Common myeloid progenitor, CD34-positive (primary cell): Measurements from ENCODE around the gene SIGMAR1.
A peak's percentile ranks its signal among the peaks of the same experiment; 100 is the strongest.

ENCODE experiments used
- CTCF ChIA-PET: fragments of 350-600 bp; sonication (Branson Sonifier 250); formaldehyde crosslinking; loops from one replicate; lab custom pipeline; 2021; ENCODE audit warnings: antibody characterized with exemption; lab: Charles Lee
- POLR2A ChIA-PET: fragments of 350-600 bp; sonication (Branson Sonifier 250); formaldehyde crosslinking; loops from one replicate; lab custom pipeline; 2021; ENCODE audit warnings: antibody characterized with exemption; lab: Charles Lee
- DNase-seq, 3 donors: peaks; one replicate each; pipeline versions ENCODE4 v3.0.0 to v3.0.0-alpha.2; 2013
- H3K27ac ChIP-seq, 2 experiments: 1 replicate in 1 of 2; 2 replicates in 1 of 2; pipeline ENCODE4 v1.7.0; 2013; ENCODE audit warnings: inconsistent platforms in 2 of 2, low read length in 2 of 2, mild to moderate bottlenecking in 2 of 2, low read depth in 1 of 2, moderate library complexity in 1 of 2; ENCODE audit not compliant: severe bottlenecking in 2 of 2, insufficient read depth in 1 of 2, poor library complexity in 1 of 2
- H3K27me3 ChIP-seq, 5 experiments: replicated peaks in 2 of 5; 1 replicate in 3 of 5; 2 replicates in 2 of 5; pipeline versions ENCODE4 v1.6.1 to v1.7.0; 2013; ENCODE audit warnings: low read length in 4 of 5, mild to moderate bottlenecking in 2 of 5, moderate library complexity in 2 of 5, inconsistent platforms in 1 of 5; ENCODE audit not compliant: insufficient read depth in 5 of 5, control insufficient read depth in 4 of 5
- H3K36me3 ChIP-seq, 4 experiments: 1 replicate in 2 of 4; 2 replicates in 2 of 4; pipeline versions ENCODE4 v1.6.1 to v1.7.0; 2013; ENCODE audit warnings: low read length in 3 of 4, control low read depth in 1 of 4, mild to moderate bottlenecking in 1 of 4; ENCODE audit not compliant: control insufficient read depth in 4 of 4, insufficient read depth in 4 of 4
- H3K4me1 ChIP-seq, 4 experiments: 1 replicate in 3 of 4; 2 replicates in 1 of 4; pipeline versions ENCODE4 v1.6.1 to v1.7.1; 2013; ENCODE audit warnings: low read length in 3 of 4, mild to moderate bottlenecking in 3 of 4, control low read depth in 1 of 4, inconsistent platforms in 1 of 4, moderate library complexity in 1 of 4; ENCODE audit not compliant: control insufficient read depth in 4 of 4, insufficient read depth in 4 of 4; ENCODE audit errors: control extremely low read depth in 1 of 4
- H3K4me3 ChIP-seq, 7 experiments: 1 replicate in 4 of 7; 2 replicates in 3 of 7; pipeline versions ENCODE4 v1.5.1 to v1.7.0; 2013; ENCODE audit warnings: mild to moderate bottlenecking in 7 of 7, low read length in 6 of 7, moderate library complexity in 6 of 7, inconsistent platforms in 2 of 7, low read depth in 2 of 7, control low read depth in 1 of 7; ENCODE audit not compliant: insufficient read depth in 4 of 7, control insufficient read depth in 1 of 7; ENCODE audit errors: extremely low read depth in 1 of 7
- H3K9me3 ChIP-seq, 5 experiments: 1 replicate in 4 of 5; 2 replicates in 1 of 5; pipeline versions ENCODE4 v1.6.1 to v1.7.1; 2013; ENCODE audit warnings: low read length in 4 of 5, mild to moderate bottlenecking in 2 of 5, inconsistent platforms in 1 of 5, low read depth in 1 of 5, moderate library complexity in 1 of 5; ENCODE audit not compliant: control insufficient read depth in 4 of 5, insufficient read depth in 2 of 5; ENCODE audit errors: control extremely low read depth in 1 of 5
- WGBS: methylation state at CpG from one replicate; pipeline ENCODE4 v1.1.5; 2013; ENCODE audit not compliant: insufficient coverage; 5-methylcytosine and 5-hydroxymethylcytosine counted together

Gene SIGMAR1

DNA sequence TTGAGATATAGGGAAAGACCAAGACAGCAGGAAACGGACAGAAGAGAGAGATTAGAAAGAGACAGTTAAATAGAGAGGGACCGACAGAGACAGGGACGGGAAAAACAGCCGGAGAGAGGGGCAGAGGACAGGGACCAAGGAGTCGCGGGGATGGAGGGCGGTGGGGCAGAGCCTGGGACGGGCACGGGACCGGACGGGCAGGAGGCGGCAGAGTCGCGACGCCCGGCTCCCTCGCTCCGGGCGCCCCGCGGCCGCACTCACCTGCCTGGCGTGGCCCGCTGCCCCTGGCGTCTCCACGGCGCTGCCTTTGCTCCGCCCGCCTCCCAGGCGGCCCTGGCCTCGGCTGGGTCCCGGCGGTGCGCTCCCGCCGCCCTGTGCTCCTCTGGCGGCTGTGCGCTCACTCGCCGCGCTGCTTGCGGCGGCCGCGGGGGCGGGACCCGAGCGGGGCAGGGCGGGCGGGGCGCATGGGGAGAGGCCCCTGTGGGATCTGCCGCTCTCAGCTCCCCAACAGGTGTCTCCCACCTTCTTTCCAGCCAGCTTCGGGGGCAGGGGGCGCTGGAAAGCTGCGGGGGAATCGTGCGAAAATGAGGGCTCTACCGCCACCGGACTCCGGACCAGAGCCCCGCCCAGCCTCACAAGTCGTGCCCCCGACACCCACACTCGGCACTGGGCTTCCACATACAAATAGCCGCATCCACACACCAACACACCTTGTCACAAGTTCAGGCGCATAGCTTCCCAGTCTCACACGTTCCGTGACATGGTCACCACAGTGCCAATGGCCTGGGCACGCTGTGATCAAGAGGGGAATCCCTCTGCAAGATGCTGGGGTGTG, 8.7 kb downstream of the SIGMAR1 start, which contains the start of gene ARID3C:
Gene ARID3C (minus strand): TSS at position 411 of the 835 bp plus-strand sequence. CDS start 1,052 bp downstream, outside the sequence.
- H3K9me3 ChIP-seq = no peaks in the 10 kb centered on the region
- POLR2A ChIA-PET = no interaction called here
- peak within 1 kb of the TSS in 6 of 7 experiments; percentile 23 to 66 (median 46) for H3K4me3 ChIP-seq
- H3K36me3 ChIP-seq = no peaks in the 10 kb centered on the region
- H3K27me3 ChIP-seq = peaks cover 11 to 76% (median 39%) of the 10 kb centered on the region in 5 experiments
- peak in 2 of 3 donors; percentile 33 to 42 for DNase-seq
- H3K27ac ChIP-seq = no peak within 1 kb of the TSS
- 2% methylated on average over 51 of the region's 69 CpGs for WGBS
- CTCF ChIA-PET = interaction anchor here (0.5 to 10.7 kb wide), 5 partner anchors 9 to 27 kb away, joined by 4 to 293 read pairs (median 5); partner anchors contain the start of genes DCTN3, RPP25L and SIGMAR1
- H3K4me1 ChIP-seq = peaks cover 0 to 19% (median 8%) of the 10 kb centered on the region in 4 experiments

DNA sequence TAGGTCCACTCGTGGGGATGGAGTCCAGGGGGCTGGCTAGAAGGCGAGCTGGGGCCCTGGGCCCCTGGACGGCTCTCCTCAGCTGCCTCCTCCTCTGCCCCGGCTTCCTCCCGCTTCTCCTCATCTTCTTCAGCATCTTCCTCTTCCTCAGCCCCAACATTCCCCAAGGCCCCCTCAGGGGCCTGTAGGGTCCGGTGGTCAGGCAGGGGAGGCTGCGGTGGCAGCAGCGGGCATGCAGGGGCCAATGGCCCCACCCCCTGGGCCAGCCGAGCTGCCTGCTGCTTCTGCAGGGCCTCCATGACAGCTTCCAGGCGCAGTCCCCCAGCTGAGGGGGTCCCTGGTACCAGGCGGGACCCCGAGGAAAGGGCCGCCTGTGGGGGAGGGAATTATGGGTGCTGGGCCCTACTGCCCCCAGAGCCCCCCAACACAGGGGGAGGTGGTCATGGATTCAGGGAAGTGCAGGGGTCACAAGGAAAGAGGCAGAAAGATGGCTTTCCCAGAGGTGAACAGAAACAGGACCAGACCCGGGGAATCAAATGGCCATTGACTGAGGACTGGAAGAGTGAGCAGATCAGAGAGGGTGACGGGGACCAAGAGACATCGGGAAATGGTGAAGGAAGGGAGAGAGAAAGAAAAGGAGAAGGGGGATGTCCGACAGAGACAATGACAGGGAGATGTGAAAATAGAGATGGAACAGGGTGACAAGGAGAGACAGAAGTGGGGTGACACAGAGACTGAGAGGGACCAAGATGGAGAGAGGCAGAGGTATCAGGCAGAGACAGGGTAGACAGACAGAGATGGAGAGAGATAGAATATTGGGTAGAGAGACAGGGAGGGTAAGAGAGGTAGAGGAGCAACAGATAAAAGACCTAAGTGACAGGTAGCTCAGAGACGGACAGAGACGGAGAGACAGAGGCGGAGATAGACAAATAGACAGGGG, 9.6 kb downstream of the SIGMAR1 start:
- Histone ChIP-seq H3K9me3 (no peaks in the 10 kb centered on the region), H3K27ac (no peak overlapping the region), H3K4me3 (peak overlapping the region in 5 of 7 experiments; percentile 29 to 66 (median 57)), H3K27me3 (peaks cover 11 to 85% (median 43%) of the 10 kb centered on the region in 5 experiments), H3K4me1 (peaks cover 0 to 28% (median 9%) of the 10 kb centered on the region in 4 experiments), H3K36me3 (no peaks in the 10 kb centered on the region)
- no peak for DNase-seq
- POLR2A ChIA-PET = no interaction called here
- WGBS = 26% methylated on average over 15 of the region's 20 CpGs
- CTCF ChIA-PET = interaction anchor here (1.3 to 10.7 kb wide), 4 partner anchors 10 to 18 kb away, joined by 4 to 293 read pairs (median 6); partner anchors contain the start of genes RPP25L and SIGMAR1

DNA sequence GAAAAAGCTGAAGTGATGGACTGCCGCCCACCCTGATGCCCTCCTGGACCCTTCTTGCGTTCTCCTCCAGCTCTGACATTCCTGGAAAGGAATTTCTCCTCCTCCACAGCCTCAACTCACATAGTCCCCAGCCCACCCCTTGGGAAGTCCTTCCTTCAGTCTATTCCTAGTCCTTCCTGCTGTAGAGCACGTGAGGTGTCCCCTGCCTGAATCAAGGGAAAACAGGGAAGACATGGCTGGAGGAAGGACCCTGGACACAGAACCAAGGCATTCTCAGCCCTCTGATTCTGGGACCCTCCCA, 12.5 kb downstream of the SIGMAR1 start:
- no peak overlapping the region for H3K4me3 ChIP-seq
- DNase-seq = no peak
- H3K27me3 ChIP-seq = peaks cover 11 to 92% (median 49%) of the 10 kb centered on the region in 5 experiments
- ChIA-PET POLR2A (interaction anchor here (0.7 kb wide), 1 partner anchor 11 kb away, joined by 3 read pairs; no protein-coding TSS in a partner anchor), CTCF (interaction anchor here (1.1 to 7.6 kb wide), 4 partner anchors 8 to 25 kb away, joined by 3 to 82 read pairs (median 19); partner anchors contain the start of gene GALT)
- whole genome bisulfite sequencing = 57% methylated on average over 1 of the region's 3 CpGs
- no peak overlapping the region for H3K27ac ChIP-seq
- H3K9me3 ChIP-seq = peaks cover 0 to 6% (median 0%) of the 10 kb centered on the region in 5 experiments
- peaks cover 0 to 33% (median 9%) of the 10 kb centered on the region in 4 experiments for H3K4me1 ChIP-seq
- H3K36me3 ChIP-seq = no peaks in the 10 kb centered on the region

DNA sequence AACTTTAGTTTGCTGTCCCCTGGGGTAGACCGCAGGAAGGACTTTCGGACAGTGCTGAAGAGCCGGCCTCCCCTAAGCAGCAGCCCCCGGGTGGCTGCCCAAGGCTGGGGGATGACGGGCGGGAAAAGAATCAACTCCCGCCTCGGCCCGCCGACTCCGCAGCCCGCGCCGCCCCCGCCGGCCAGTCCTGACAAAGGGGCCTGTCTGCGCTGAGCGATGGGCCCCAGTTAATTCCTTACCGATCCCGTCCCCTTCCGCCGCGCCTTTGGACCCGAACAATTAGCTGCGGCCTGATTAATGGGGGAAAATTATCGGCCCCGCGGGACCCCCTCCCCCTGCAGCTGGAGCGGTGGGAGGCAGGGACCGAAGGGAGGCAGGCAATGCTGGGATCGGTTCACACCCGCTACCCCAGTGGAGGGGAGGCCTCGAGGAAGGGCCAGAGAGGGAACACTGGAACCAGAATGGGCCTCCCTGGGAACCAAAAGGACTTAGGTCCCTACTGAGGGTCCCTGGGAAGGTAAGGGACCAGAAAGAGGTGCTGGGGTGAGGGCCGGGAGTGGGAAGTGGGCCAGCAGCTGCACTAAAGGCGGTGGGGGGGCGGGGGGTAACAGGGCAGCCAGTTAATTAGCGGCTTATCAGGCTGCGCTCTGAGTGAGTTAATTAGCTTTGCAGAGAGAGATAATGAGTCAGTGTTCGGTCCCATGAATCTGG, 13.0 kb downstream of the SIGMAR1 start:
- H3K4me1 ChIP-seq = peaks cover 2 to 38% (median 13%) of the 10 kb centered on the region in 4 experiments

DNA sequence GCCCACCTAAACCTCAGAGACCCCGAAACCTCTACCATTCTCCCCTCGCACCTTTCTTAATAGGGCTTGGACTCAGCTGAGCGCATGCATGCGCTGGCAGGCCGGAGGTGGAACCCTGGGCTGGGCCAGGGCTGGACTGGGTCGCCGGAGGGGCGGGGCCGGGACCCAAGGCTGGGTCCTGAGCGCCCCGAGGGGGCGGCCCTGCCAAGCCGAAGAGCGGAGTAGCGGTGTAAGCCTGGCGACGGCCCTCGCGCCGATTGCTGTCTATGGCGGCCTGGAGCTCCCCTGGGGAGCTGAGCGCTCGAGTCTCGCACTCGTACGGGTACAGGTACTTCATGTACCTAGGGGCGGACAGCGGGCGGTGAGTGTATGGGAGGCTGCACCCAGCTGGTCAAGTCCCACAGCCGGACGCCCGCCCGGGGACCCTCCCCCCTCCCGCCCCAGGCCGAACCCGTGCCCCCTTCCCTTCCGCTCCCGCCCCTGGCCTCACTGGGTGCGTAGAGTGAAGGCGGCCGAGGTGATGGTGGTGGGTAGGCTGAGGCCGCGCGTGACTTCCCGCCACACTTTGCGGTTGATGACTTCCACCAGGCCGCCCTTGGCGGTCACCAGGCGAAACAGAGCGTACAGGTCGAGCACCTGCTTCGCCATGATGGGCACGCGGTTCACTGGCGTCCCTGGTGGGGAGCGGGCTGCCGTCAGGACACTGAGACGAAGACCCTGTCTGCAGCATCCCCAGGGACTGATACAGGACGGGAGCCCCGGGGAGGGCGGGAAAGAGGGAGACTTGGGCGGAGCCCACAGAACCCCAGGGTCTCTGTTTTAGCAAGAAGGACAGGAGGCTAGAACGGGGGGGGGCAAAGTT, 14.0 kb downstream of the SIGMAR1 start:
- WGBS = 4% methylated on average over 46 of the region's 63 CpGs
- Histone ChIP-seq H3K4me3 (peak overlapping the region in 3 of 7 experiments; percentile 17 to 54 (median 39)), H3K9me3 (peaks cover 0 to 6% (median 0%) of the 10 kb centered on the region in 5 experiments), H3K4me1 (peaks cover 5 to 35% (median 13%) of the 10 kb centered on the region in 4 experiments), H3K36me3 (peaks cover 0 to 3% (median 0%) of the 10 kb centered on the region in 4 experiments), H3K27me3 (peaks cover 10 to 77% (median 43%) of the 10 kb centered on the region in 5 experiments), H3K27ac (no peak overlapping the region)
- ChIA-PET CTCF (interaction anchor here (0.9 to 7.6 kb wide), 4 partner anchors 8 to 20 kb away, joined by 3 to 82 read pairs (median 19); no protein-coding TSS in a partner anchor), POLR2A (no interaction called here)
- peak in 2 of 3 donors; percentile 43 to 59 for DNase-seq

More for the DNA sequence above, 13.0 kb downstream of the SIGMAR1 start:
- H3K36me3 ChIP-seq = no peaks in the 10 kb centered on the region
- H3K27me3 ChIP-seq = peaks cover 11 to 87% (median 47%) of the 10 kb centered on the region in 5 experiments
- CTCF ChIA-PET = interaction anchor here (0.7 to 7.6 kb wide), 6 partner anchors 9 to 26 kb away, joined by 3 to 82 read pairs (median 3); partner anchors contain the start of gene GALT
- H3K27ac ChIP-seq = no peak overlapping the region
- 13% methylated on average over 36 of the region's 39 CpGs for WGBS
- POLR2A ChIA-PET = interaction anchor here (0.7 kb wide), 1 partner anchor 11 kb away, joined by 3 read pairs; no protein-coding TSS in a partner anchor
- DNase-seq = no peak
- H3K9me3 ChIP-seq = peaks cover 0 to 6% (median 0%) of the 10 kb centered on the region in 5 experiments
- no peak overlapping the region for H3K4me3 ChIP-seq
